CMK (cell line): ENCODE data around the gene CTNNBIP1.
"Not testable (repeated sequence)": the region's sequence is repeated elsewhere in the genome, so short reads cannot be mapped to it uniquely, and the experiment has no call there.

ENCODE experiments used
- DNase-seq: peaks from one replicate; pipeline ENCODE4 v3.0.0-alpha.2; 2010; ENCODE audit warnings: low read depth

Gene CTNNBIP1

DNA sequence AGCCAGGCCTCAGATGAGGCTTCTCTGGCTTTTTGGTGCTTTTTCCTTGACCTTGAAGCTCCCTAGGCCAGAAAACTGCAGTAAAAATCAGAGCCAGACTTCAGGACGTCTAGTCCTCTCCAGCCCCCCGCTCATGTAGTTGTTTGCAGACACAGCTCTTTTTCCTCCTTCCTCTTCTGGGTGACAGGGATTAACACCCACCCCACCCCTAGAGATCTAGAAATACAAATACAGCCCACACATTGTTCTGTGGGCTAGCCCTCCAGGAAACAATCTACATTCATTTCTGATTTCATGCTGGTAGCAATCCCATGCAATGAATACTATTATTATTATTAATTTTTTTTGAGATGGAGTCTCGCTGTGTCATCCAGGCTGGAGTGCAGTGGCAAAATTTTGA lies 76.4 kb downstream of the CTNNBIP1 start:
- DNase-seq = no peak

DNA sequence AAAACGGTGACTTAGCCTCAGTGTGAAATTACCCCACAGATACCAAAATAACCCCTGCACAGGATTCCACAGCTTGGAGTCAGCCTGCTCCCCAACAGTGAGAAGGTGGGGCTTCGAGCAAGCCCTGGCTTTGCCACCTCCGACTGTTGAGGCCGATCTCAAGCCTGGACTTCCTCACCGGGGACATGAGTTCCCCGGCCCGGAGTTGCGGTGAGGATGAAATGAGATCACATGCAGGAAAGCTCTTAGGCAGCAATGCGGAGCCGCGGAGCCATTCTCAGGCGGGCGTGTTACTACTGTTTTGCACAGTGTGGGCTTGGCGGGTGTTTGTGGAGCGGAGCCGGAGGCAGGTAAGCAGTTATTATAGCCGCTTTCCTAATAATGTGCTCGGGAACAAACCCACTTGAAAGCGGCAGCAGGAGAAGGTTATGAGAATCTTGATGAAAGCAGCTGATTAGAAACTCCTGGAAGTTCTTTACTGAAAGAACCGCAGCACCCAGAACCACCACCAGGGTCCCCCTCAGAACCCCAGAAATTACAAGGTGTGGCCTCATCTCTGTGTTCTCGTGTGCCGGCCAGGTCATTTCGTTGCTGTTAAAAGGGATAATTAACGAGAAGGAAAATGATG lies 82.4 kb downstream of the CTNNBIP1 start:
- no peak for DNase-seq

DNA sequence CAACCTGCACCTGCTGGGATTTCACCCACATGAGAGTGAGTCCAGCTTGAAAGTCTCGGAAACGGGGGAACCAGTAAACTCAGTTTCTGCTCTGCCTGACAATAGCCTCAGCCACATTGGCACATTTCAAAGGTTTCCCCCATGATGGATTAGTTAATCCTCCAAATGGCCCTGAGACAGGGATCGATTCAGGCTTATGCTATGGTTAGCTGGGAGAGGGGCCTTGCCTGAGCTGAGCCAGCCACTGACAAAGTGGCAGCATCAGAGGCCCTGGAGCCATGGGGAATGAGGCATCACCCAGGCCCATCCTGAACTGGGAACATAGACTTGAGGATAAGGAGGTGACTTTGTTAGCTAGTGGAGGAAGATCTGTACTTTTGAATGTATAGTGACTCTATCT lies 83.5 kb downstream of the CTNNBIP1 start:
- DNase-seq = no peak

DNA sequence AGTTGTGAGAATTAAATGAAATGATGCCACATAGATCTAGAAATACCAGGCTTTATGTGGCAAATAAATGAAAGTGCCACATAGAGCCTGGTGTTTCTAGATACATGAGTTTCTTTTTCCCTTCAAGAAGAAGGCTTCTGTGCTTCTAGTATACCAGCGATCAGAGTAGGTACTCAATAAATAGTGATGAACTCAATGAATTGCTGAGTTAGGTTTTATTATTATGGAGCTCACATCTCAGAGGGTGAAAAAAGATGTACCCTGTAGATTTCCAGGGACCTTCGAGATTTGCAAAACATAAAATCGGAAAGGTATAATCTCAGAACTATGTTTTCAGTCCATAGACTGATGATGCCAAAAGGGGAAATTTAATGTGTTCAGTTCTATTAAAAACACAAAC lies 84.0 kb downstream of the CTNNBIP1 start:
- DNase-seq = no peak

DNA sequence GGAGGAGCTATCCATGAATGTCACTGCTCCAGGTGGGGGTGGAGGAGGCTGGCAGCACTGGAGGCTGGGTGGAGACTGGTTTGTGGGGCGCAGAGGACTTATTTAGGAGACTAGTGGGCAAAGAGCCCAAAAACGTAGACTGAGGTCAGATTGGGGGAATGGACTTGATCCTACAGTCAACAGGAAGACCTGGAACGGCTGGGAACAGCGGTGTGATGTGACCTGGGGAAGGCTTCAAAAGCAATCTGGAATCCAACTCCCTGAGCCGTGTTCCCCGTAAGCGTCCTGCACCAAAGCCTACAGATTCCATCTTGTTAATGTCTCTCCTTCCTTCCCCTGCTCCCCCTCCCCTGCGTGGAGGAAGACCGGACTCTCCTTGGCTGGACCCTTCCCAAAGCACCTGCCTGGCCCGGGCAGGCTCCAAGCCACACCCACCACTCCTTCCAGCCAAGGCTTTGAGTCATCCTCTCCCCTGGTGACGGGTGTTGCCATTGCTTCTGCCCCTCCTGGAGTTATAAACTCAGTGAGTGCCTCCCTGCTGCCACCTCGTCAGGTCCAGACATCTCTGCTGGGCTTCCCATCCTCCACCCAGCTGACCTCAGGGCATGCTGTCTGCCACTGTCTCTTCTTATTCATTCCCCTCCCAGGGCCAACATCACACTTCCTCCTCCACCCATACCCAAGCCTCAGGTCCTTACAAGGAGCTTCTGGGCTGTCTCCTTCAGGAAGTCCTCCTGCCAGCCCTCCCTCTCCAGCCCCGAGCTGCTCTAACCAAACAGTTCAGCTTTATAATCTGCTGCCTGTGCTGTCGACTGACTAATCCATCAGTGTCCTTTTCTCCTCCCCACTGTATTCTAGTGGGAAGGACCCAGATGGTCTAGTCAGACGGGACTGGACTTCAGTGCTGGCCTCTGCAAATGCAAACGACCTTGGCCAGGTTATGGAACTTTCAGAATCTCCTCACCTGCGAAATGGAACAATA lies 84.7 kb downstream of the CTNNBIP1 start:
- peak; percentile 61 for DNase-seq

DNA sequence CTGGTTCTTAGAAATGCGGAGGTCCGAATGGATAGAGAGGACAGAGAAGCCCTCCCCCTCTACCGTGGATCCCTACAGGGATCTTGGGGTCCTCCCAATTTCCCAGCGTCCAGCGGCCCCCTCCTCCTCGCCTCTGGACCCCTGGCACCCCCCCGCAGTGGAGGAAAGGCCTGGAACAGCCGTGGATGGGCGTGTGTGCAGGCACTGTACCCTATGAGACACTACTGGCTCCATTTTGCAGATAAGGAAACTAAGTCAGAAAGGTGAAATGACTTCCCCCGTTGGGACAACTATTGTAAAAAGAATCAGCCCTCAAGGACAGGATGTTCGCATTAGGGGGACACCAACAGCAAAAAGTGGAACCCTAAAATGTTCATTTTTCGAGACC lies 85.4 kb downstream of the CTNNBIP1 start:
- DNase-seq = no peak

DNA sequence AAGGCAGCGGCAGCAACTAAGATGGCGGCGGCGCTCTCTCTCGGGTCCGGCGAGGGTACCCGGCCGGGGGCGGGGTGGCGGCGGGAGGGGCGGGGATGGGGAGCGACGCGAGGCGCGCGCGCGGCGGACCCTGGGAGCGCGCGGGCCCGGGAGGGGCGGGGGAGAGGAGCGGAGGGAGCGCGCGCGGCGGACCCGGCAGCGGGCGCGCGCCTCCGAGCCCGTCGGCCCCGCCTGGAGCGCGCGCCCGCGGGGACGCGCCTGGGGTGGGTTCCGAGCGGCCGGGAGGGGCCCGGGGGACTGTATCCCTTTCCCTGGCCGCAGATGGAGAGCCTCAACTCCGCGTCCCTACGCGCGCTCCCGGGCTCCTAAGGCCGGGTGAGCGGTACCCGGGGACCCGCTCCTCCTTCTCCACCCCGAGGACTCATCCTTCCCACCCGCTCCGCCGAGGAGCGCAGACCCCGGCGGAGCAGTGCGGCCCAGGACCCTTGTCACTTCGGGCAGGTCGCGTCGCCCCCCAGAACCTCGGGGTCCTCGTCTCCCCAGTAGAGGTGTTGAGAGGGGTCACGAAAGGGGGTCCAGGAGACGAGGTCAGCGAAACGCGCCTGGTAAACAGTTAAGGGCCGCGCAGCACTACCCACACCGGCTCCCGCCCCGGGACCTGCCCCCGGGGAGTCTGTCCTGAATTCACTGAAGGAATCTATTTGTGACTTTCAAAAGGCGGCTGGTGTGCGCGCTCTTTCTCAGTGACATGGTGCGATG lies 85.9 kb downstream of the CTNNBIP1 start, which contains the start of gene CLSTN1:
Gene CLSTN1, minus strand, starts transcription at position 23 of the 759 bp plus-strand sequence. CDS start 232 bp downstream, outside the sequence.
- DNase-seq = peak; percentile 72

DNA sequence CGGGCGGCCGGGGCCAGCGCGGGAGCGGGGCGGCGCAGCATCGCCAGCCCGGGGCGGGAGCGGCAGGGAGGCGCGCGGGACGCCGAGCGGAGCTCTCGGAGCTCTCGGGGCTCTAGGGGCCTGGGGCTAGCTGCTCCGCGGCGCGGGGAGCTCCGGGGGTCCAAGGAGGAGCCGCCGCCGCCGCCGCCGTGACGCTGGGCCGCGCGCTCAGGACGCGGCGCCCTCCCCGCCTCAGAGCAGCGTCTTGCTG lies 86.5 kb downstream of the CTNNBIP1 start:
- DNase-seq = no peak

DNA sequence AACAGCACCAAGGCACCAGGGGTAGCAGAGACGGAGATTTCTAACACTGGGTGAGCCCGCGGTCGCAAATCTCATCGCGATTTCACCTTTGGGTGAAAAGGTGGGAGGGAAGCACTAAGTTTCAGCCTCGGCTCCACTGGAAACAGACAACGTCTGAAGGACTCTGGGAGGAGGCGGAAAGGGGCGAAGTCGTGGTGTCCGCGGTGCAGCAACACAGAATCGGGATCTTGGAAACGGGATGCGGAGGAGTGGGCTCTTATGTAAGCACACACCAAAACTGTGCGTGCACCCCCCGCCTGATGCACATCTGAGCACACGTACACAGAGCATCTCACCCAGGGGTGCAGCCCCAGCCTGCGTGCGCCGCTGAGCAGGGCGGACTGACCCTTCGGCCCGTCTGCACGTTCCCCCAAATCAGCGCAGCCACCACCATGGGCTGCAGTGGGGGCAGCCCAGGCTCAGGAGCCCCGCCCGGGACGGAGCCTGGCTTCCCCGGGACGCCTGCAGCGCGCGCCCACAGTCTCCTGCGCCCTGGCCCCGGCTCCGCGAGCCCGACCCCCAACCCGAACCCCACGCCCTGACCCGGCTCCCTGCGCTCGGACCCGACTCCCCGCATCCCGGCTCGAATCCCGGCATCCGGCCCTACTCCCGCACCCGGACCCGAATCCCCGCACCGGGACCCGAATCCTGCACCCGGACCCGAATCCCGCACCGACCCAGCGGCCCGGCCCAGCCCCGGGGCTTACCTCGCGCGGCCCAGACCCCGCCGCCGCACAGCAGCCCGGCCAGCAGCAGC lies 87.0 kb downstream of the CTNNBIP1 start:
- no peak for DNase-seq

DNA sequence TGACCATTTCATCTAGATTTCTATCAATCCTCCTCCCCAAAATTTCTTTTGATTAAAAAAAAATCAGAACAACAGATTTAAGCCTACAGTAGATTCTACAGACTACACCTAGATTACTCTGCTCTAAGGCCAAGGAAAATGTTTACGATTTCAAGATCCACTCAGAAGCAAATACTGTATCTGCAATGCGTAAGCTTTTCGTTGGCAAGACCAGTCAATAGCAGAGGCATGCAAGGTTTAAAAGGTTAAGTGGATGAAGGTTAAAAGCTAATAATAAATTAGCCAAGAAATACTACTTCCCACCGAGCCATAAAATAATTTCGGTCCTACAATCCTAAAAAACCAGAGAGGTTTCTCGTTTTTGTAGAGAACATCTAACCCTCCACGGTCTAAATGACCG lies 87.6 kb downstream of the CTNNBIP1 start:
- no peak for DNase-seq

DNA sequence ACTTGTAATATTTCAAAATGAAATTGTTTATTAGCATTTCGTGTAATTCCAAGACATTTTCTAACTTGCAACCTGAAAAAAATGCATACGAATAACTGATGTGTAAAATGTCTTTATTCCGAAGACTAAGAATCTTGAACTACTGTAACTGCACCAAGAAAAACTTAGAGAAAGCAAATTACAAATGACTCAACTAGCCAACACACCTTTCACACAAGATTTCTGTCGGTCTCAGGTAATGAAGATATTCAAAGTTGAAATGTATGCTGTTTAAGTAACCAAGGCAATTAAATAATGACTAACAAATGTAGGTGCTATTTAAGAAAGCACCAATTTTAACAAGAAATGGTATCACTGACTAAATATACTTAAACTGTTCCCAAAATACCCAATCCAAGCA lies 88.4 kb downstream of the CTNNBIP1 start:
- no peak for DNase-seq

DNA sequence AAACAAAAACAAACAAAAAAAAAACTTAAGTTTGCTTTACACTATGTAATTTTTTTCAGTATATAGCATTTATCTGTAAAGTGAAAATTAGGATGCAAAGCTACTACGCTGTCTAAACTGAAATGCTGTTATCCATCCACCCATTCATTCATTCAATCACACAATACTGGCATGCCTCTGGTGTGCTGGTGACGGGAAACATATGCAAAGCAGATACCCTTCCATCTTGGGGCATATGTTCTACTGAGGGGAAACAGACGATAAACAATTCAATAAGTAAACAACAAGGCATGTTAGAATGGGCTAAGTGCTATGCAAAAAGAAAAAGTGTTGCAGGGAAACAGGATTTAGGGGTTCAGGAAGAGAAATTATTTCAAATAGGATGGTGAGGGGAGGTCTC lies 89.5 kb downstream of the CTNNBIP1 start:
- DNase-seq = no peak

DNA sequence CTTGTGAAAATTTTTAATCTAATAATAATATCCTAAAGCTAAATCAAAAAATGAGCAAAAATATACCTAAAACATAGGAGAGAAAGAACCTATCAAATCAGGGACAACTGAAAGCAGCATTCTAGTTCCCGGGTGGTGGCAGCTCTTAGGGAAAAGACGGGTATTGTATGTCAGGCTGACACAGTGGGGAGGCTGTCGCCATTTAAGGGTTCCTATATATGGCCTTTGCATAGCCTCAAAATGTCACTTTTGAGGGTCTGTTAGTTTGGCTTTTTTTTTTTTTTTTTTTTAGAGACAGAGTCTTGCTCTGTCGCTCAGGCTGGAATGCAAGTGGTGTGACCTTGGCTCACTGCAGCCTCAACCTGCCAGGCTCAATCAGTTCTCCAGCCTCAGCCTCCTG lies 92.3 kb downstream of the CTNNBIP1 start:
- no peak for DNase-seq

DNA sequence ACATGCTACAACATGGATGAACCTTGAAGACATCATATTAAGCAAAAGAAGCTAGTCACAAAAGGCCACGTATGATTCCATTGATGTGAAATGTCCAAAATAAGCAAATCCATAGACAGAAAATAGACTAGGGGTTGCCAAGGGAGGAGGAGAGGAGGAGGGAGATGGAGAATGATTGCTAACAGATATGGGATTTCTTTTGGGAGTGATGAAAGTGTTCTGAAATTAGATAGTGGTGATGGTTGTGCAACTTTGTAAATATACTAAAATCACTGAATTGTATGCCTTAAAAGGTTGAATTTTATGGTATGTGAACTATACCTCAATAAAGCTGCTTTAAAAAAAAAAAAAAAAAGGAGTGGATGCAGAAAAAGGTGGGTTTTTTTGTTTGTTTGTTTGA lies 93.9 kb downstream of the CTNNBIP1 start:
- no peak for DNase-seq

DNA sequence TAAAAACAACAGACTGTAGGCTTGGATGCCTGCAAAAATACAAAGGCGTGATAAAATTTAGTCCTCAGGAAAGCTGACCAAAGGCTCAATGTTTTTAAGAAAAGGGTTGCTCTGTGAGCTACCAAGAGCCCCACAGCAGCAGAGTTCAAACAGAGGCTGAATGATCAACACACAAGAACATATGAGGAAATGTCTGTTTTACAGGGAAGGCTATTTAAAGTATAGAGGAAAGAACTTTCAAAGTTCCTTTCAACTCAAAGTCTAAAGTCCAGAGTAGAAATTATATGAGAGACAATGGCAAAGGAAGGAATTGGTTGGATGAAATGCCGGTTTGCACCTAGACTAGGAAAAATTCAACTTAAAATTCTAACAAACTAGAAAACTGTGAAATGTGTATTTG lies 94.9 kb downstream of the CTNNBIP1 start:
- DNase-seq = no peak

DNA sequence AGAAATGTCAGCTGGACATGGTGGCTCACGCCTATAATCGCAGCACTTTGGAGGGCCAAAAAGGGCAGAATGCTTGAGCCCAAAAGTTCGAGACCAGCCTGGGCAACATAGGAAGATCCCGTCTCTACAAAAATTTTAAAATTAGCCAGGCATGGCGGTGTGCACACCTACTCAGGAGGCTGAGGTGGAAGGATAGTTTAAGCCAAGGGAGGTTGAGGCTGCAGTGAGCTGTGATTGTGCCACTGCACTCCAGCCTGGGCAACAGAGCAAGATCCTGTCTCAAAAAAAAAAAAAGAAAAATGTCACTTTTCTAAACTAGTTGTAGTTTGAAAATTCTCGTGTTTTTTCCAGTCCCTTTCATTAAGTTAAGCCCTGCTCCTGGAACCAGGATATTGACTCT lies 95.5 kb downstream of the CTNNBIP1 start:
- no peak for DNase-seq

DNA sequence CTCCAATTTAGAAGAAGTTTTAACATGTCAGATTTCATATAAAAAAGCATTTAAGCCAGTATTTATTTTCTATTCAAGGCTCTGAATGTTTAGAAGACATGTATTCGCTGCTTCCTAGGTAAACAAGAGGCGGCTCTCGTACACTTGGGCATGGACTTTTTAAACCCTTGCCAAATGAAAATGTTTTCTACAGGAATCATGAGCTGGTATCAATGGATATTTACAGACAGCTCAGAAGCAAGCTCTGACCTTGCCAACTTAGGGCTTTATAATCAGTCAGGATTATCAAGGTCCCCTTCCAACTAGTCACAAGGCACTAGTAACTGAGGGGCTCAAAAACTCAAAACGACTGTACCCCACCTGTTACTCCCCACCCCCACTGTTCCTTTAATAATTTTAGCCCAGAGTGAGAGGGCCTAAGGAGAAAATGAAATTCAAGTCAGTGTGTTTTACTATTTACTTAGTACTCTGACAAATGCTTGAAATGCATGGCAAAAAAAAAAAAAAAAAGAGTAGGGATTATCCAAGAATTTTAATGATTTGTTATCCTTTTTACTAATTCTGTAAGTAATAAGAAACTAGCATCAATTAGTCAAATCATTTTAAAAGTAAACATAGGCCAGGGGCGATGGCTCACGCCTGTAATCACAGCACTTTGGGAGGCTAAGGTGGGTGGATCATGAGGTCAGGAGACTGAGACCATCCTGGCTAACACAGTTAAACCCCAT lies 98.7 kb downstream of the CTNNBIP1 start:
- DNase-seq = no peak

DNA sequence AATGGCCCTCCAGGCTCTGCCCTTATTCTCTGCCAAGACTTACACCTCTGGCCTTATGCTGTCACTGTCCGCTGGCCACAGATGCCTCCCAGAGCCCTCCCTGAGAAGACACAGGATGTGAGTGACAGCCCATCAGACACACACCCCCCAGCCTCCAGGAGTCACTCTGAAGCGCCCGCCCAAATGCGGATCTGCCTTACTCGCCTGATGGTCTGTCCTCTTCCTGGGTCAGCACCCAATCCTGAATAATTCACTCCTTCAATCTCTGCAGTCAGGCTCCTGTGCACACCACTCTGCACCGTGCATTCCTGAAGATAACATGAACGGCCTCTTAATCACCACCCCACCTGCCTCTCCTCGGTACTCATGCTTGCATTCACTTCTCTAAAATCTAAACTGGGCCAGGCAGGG lies 101.0 kb downstream of the CTNNBIP1 start:
- no peak for DNase-seq

DNA sequence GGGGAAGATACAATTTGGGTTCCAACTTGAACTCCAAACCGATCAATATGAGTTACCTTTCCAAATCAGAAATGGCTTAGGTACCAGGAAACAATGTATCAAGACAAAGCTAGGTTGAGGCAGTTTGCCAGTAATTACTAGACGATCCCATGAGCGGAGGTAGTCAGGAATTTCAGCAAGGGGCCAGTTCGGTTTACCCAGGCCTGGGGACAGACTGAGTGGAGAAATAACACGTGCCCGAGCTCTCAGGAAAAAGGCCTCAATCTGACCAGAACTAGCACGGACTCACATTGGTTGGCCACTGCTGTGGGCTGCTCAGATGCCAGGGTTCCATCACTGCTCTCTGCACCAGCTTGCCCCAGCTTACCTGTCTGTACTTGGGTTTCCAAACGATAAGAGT lies 101.6 kb downstream of the CTNNBIP1 start:
- no peak for DNase-seq

DNA sequence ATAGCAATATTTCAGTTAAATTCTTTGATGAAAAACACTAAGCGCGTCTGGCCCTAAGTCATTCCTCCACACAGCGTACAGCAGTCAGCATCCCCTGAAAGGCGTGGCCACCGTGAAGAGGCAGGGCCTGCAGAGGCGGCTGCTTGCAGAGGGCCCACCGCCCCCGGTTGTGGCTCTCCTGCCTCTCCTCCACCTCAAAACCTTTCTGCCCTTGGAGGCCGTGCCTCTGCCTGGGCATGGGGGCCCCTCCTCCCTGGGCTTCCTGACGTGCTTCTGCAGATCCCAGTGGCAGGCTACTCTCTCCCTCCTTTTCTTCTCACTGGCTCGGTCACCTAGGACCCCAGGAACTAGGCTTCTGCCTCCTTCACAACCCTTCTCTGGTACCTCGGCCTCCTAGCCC lies 102.5 kb downstream of the CTNNBIP1 start:
- no peak for DNase-seq

DNA sequence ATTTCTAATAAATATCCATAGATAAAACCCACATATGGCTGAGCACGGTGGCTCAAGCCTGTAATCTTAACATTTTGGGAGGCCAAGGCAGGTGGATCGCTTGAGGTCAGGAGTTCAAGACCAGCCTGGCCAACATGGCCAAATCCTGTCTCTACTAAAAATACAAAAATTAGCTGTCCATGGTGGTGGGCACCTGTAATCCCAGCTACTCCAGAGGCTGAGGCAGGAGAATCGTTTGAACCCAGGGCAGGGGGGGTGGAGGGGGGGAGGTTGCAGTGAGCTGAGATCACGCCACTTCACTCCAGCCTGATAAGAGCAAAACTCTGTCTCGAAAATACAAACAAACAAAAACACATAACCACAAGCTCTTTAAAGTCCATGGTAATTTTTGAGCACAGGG lies 104.1 kb downstream of the CTNNBIP1 start:
- not testable (repeated sequence) for DNase-seq
